Measurements from ENCODE around the gene DNAI2.
"Not testable (repeated sequence)": the region's sequence is repeated elsewhere in the genome, so short reads cannot be mapped to it uniquely, and the experiment has no call there.

DNAI2 gene

GRCh38 chr17:74245871-74246270 lies 28.2 kb upstream of the DNAI2 start:
- no peak for DNase-seq

GRCh38 chr17:74249590-74250270 lies 24.3 kb upstream of the DNAI2 start:
- DNase-seq = no peak

DNA sequence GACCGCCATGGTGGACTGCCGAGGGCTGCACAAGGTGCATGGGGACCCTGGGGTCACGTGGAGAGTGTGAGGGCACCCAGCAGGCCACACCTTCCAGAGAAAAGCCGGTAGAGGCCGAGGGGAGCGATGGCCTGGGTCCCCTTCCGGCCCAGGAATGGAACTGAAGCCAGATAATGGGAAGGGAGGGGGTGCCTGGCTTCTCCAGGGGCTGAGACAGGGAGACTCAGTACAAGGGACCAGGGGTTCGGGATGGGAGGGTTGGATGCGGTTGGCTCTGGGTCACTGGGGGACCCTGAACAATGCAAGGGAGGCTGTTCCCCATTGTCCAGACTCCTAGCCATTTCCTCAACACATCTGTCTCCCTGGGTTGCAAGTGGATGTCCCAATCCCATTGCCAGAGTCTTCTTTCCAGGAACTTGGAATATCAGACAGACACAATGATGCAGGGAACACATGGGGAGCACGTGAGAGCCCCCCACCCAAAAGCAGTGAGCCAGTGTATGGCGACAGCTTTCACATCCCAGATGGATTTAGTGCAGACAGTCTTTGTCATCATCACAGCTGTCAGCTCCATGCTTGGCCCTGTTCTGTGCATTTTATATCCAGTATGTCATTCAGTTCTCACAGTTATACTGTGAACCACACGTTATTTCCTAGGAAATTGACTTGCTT lies 23.6 kb upstream of the DNAI2 start:
- DNase-seq = no peak

DNA sequence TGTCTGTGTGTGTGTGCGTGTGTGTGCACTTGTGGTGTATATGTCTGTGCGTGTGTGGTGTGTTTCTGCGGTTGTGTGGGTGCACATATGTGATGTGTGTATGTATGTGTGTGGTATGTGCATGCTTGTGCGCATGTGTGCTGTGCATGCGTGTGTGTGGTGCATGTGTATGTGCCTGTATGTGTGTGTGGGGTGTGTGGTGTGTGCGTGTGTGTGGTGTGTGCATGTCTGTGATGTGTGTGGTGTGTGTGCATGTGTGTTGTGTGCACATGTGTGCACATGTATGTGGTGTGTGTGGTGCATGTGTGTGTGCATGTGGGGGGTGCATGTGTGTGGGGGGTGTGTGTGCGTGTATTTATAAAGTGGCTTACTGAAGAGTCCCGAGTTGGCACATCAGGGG lies 23.0 kb upstream of the DNAI2 start:
- DNase-seq = no peak

DNA sequence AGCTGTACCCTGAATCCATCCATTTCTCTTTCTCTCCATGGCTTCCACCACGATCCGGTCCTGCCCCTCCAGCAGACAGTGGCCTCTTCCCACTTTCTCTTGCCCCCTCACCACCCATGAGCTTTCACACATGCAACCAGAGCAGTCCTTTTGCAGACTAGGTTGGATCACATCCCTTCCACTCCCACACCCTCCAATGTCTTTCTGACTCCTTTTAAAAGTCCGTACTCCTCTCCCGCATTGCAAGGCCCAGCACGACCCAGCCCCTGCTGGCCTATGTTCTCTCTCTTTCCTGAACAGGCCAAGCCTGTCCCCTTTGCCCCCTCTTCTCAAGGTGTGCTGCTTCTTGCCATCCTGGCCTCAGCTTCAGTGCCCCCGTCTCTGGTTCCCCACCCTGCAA lies 22.5 kb upstream of the DNAI2 start:
- DNase-seq = no peak

DNA sequence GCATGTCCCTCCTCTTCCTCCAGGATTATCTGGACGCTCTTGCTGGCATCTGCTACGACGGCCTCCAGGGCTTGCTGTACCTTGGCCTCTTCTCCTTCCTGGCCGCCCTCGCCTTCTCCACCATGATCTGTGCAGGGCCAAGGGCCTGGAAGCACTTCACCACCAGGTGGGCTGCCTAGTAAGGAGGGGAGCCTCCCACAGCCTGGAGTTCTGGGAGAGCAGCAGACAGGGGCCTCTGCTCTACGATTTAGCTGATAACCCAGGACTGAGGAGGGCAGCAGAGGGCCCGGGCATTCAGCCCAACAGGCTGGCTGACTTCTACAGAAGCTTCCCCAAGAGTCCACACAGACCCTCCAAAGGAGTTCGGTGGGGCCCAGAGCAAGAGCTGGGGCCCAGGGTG lies 21.8 kb upstream of the DNAI2 start:
- DNase-seq = no peak

- no peak for DNase-seq
Measured at GRCh38 chr17:74253036-74253435, 21.0 kb upstream of the DNAI2 start.

- DNase-seq = no peak
Measured at GRCh38 chr17:74257311-74257710, 16.7 kb upstream of the DNAI2 start.

DNA sequence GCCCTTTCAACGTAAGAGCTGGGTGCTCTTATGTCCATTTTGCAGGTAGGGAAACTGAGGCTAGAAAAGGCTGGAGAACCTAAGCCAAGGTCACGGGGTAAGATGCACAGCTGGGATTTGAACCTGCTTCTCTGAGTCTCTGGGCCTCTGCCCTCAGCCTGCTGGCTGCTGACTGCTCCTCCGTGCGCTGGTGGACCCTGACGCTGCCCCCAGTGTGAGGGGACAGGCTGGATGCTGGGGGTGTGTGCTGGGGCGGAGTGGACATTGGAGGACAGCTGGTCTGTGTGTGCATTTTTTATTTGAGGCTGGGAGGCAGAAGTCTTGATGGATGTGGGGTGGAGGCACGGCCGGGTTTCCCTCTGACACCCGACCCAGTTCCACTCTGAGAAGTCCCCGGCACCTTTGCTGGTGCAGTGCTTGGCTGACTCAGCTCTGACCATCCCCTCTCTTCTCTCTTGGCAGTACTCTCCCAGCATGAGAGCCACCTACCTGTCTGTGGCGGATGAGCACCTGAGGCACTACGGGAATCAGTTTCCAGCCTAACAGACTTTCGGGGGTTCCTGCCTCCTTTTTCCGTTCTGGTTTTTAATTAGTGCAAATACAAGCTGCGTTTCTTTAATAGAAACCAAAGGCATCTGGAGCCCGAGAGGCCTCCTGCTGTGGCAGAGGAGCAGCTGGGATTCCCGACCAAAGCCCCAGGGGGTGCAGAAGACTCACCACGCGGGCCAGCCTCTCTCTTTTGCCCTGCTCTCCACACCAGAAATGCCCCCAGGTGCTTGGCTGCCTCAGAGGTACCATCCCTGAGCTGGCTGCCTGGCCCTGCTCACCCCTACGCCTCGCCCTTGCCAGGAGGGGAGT lies 14.1 kb upstream of the DNAI2 start:
- DNase-seq = no peak

- no peak for DNase-seq
Measured at GRCh38 chr17:74260525-74260850, 13.5 kb upstream of the DNAI2 start.

DNA sequence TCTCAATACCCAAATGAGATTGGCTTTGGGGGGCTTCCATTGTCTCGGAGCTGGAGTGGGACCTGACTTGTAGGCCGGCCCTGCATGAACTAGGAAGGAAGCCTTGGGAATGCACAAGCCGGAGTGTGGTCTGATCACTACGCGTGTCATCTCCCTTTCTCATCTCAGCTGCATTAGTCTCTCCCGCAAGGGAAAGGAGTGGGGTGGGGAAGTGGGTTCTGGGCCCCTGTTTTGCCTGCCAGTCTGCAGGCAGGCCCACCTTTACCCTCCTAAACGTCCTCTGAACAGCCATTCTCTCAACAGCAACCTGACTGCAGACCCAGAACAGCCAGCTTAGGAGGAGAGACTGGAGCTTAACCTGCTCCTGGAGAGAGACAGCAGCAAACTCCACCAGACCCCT lies 11.4 kb upstream of the DNAI2 start:
- DNase-seq = no peak

- DNase-seq = not testable (repeated sequence)
Measured at GRCh38 chr17:74267054-74267453, 7.0 kb upstream of the DNAI2 start.

- no peak for DNase-seq
Measured at GRCh38 chr17:74267579-74267978, 6.5 kb upstream of the DNAI2 start.

- no peak for DNase-seq
Measured at GRCh38 chr17:74267987-74268499, 6.0 kb upstream of the DNAI2 start.

DNA sequence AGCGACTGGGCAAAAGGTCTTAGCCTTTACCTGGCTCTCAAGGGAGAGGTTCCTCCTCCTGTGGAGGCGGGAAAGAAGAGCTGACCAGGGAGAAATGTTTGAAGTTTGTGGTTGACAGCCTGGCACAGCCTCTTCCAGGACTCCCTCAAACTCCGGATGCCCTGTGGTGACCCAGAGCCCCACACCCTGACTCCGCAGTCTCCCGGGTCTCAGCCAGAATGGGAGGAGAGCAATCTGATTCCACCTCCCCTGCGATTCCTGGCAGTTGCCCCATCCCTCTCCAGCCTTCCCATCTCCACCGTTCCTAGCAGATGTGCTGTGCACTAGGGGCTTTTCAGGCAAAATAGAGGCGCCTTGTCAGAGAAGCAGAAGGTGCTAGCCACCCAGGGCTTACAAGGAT lies 5.5 kb upstream of the DNAI2 start:
- no peak for DNase-seq

DNA sequence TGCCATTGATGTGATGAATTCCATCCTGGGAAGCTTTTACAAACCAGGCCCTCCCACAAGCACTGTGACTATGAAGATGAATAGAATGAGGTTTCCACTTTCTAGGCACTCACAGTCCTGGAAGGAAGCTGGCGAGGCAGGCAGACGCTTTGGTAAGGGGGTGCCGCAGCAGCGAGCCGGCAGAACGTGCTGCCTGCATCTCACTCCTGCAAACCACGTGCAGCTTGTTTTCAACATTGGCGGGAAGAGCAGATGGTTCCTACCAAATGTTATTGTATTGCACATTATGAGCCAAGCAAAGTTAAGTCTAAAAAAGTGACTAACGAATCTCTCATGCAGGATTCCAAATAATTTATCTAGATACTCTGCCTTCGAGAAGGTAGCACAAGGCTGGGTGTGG lies 3.7 kb upstream of the DNAI2 start:
- DNase-seq = no peak

DNA sequence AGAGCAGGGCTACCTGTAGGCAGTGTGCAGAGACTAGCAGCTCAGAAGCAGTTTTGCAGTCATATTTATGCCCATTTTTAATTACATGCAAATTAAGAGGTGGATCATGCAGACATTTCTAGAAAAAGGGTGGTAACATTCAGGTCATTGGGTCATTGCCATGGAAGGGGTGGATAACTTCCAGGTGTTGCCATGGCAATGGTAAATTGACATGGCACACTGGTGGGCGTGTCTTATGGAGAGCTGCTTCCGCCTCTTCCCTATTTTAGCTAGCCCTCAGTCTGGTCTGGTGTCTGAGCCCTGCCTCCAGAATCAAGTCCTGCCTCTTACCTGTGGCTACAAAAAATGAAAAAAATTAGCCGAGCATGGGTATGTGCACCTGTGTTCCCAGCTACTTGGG lies 2.8 kb upstream of the DNAI2 start:
- no peak for DNase-seq

GRCh38 chr17:74271901-74272561 lies 2.0 kb upstream of the DNAI2 start:
- no peak for DNase-seq

- no peak for DNase-seq
Measured at GRCh38 chr17:74272731-74273201, 1.3 kb upstream of the DNAI2 start.

DNA sequence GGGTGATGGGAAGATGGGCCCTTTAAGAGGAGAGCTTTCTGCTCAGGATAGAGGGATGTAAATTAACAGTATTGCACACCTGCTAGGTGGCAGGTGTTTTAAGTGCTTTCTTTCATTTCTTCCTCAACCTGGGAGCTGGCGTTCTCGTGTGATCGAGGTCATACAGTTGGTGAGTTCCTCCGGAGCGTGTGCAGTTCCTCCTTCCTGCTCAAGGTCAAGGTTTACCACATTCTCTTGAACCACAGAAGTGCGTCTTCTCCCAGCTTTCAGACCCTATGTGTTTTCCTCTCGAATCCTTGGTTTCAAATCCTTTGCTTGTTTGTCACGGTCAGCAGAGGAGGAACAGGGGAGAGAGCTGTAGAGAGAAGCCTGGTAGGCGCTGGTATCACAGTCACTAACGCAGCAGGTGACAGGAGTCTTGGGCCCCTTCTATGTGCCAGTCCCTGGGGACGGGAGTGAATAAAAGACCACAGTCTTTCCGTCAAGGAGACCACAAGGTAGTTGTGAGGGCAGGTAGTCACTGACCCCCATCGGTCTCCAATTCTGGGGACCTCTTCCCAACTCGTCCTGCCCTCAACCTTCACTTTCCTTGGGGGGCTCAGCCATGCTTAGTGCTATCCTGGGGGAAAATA lies 791 bp downstream of the DNAI2 start:
- DNase-seq = peak; percentile 41

GRCh38 chr17:74276051-74276476 lies 2.0 kb downstream of the DNAI2 start:
- no peak for DNase-seq

DNA sequence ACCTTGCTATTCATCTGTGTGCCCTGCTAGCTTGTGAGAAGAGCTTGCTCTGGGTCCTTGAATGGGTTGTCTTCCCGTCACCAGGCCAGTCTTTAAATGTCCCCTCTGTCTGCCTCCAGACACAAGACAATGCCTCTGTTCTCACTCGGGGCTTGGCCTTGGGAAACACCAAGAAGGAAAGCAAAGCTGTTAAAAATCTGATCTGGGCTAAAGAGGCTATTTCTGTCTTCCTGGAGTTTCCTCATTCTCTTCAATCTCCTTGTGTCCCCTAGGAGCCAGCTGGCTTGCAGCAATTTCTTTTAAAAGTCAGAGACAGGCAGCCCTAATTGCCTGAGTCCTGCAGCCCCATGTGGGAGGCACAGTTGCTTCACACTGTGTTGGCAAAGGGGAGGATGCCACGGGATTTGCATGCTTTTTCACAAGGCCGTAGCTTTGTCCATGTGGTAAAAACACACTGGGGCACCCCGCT lies 2.5 kb downstream of the DNAI2 start:
- DNase-seq = no peak

DNA sequence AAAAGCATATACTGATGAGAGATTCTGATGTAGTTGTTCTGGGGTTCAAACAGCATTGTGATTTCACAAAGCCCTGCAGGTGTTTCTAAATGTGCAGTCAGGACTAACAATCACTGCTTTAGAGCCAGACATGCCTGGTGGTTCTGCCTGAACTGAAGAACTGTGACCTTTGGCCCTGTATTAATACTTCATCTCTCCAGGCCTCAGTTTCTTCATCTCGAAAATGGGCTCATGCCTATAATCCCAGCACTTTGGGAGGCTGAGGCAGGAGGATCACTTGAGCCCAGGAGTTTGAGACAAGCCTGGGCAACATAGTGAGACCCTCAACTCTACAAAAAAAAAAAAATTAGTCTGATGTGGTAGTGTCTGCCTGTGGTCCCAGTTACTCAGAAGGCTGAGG lies 3.9 kb downstream of the DNAI2 start:
- DNase-seq = no peak

All from NCI-H1105 treated with DMSO at 0.1 percent for 48 hours (cell line).